ENCODE data around the gene PCBP3.
"Not testable (repeated sequence)": the region's sequence is repeated elsewhere in the genome, so short reads cannot be mapped to it uniquely, and the experiment has no call there.

The PCBP3 gene

DNA sequence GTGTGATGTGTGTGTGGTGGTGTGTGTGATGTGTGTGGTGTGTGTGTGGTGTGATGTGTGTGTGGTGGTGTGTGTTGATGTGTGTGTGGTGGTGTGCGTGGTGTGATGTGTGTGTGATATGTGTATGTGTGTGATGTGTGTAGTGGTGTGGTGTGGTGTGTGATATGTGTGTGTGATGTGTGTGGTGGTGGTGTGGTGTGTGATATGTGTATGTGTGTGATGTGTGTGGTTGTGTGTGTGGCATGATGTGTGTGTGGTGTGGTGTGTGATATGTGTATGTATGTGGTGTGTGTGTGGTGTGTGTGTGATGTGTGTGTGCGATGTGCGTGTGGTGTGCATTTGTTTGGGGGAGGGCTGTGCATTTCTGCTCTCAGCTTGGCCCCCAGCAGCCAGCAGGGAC is 7.1 kb upstream of the PCBP3 start:
- no peak for FAIRE-seq

DNA sequence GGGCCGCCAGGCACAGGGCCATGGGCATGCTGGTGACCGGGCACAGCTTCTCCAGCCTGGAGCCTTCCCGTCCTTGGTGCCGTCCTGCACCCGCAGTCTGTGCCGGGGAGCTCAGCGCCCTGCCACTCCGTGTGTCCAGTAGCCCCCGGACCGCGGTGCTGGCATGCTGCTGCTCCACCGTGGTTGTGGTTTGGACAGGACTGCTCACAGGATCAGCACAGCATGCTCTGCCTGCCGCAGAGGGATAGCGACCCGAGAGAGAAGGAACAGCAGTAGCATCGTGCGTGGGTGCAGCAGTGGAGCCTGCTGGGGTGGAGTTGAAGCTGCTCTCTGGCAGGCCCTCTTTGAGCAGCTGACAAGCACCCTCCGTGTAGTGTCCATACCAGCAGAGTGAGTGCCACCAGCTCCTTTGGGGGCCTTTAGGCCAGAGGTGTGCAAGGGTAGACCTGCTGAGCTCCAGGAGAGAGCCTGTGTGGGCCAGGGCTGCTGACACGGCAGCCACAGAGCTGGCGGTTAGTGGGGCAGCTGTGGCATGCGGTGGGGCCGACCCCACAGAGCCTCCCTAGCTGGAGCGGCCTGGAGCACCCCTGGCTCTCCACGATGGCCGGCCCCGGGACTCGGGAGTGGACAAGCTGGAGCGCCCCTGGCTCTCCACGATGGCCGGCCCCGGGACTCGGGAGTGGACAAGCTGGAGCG is 6.4 kb upstream of the PCBP3 start:
- no peak for FAIRE-seq

DNA sequence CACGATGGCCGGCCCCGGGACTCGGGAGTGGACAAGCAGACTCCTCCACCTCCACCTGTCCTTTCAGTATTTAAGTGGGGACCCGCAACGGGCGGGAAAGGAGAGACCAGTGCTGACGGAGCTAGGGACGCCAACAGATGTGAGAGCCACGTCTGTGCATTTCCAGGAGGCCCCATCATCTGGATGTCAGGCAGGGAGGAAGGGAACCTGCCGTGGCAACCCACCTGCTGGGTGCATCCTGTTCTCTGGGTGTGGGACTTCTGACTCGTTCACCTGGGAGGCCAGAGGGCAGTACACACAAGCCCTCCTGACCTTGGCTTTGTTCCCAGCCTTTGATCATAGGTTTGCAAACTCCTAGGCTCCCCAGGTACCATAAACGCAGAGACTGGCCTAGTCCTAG is 5.6 kb upstream of the PCBP3 start:
- no peak for FAIRE-seq

DNA sequence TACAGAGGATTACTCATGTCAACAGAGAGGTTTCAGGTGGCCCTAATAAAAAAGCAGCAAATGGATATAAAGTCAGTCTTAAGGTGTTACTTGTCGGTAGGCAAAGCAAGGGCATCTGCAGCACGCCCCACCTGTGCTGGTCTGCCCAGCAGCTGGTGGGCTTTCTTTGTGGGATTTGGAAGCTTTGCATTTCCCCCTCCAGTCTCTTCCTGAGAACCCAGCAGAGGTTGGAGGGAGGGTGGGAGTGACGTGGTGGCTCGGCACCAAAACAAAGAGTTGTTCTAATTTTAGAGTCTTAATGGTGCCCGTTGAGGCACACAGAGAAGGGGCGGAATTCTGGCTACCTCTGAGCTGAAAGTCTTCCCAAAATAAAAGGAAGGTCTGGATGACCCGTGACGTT is 4.8 kb upstream of the PCBP3 start:
- FAIRE-seq = no peak

DNA sequence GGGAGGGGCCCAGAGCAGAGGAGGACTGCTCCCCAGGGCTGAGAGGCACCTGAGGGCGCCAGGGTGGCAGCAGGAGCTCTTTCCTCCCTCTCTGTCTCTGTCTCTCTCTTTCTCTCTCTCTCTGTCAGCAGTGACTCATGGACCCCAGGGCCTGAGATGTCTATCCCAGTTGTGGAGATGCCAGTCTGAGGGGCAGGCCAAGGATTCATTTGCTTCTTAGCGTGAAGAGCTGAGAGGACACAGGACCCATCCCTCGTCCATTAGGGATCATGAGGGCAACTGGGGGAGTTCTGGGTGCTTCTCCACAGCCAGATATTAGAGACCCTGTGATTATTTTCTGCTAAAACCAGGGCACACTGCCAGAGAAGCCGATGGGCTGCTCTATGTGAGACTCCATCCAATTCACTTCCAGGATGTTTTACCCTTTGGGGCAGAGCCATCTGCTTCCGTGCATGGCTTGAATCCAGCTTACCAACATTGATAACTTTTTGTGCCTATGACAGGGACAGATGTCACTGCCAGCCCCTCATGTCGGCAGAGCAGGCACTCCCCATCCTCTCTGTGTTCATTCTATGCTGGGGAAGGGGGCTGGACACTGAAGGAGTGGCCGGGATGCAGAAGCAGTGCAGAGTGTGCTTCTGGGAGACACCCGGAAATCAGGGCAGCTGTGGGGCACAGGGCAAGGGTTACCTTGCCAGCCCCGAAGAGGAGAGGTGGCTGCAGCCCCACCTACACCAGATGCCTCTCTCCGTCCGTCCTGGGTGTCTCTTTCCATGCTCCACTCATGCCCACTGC is 4.1 kb upstream of the PCBP3 start:
- no peak for FAIRE-seq

DNA sequence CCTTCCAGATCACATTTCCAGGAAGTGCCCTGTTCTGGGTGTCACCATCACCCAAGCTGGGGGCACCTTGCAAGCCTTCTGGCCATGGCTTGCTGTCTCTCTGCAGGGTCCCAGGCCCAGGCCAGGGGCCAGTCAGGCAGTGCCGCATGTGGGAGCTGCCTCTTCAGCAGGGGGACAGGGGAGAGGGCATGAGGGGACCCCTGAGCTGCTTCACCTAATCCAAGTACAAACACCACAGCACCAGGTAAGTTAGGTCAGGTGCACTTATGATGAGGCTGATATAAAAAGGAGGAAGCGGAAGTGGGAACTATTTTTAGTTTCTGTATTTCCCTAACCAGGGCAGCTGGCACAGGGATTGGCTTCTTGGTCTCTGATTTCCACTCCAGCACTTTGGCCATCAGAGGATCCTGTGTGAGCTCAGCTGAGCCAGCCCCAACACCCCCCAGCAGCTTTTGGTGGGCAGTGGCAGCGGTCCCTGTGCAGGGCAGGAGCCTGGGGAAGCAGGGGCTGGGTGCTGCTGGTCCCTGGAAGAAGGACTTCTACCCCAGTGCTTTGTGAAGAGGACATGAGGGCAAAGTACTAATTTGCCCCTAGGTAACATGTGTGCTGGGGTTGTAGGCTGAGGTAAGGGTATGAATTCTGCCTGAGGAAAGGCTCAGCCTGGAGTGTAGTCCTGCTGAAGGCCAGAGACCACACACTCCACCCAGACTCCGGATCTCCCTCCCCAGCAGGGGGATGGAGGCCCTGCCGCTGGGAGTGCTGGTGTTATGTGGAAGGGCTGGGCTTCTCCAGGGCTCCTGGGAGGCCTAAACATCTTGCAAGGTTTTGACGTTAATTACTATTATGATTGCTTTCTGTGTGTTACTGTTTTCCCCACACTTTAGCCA is 3.3 kb upstream of the PCBP3 start:
- no peak for FAIRE-seq

DNA sequence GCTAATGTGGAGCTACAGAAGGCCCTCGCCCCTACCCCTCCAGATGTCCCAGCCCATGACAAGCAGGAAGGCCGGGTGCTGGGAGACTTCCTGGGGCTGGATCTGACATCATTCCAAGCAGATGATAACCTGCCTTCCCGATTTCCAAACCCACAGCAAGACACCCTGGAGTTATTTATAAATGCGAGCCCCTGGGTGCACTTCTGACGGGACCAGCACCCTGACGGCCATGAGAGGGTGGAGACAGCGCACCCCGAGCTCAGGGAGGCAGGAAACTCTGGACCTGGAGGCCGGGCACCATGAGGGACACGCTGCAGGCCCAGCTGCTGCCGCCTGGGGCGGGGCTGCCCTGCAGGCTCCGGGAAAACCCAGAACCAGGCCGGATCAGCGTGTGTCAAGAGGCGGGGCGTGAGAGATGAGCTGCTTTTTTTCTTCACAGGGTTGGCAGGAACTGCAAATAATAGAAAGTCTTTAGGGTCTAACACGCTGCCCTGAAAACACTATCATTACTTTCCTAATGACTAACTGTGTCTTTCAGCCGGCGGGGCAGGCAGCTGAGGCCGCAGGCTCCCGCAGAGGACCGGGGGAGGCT is 2.5 kb upstream of the PCBP3 start:
- FAIRE-seq = no peak

DNA sequence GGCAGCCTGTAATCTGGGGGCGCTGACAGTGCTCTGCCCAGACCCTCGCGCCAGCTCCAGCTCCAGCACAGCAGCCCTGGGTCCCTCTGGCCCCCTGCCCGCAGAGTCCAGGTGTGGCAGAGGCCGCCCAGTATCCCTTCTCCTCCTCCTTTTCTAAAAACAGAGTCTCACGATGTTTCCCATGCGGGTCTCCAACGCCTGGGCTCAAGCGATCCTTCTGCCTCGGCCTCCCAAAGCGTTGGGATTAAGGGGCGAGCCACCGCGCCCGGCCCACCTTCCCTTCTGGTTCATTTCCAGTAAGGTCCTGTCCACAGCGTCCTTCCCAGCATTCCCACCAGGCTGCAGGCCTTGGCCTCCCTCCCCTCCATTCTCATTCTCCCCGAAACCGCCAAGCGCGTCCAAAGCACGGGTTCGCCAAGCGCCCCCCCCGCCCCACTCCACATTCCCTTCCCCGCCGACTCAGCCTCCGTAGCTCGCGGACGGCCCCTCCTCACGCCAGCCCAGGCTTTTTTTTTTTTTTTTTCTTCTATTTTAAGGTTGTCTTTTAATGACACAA is 2.0 kb upstream of the PCBP3 start:
- no peak for FAIRE-seq

DNA sequence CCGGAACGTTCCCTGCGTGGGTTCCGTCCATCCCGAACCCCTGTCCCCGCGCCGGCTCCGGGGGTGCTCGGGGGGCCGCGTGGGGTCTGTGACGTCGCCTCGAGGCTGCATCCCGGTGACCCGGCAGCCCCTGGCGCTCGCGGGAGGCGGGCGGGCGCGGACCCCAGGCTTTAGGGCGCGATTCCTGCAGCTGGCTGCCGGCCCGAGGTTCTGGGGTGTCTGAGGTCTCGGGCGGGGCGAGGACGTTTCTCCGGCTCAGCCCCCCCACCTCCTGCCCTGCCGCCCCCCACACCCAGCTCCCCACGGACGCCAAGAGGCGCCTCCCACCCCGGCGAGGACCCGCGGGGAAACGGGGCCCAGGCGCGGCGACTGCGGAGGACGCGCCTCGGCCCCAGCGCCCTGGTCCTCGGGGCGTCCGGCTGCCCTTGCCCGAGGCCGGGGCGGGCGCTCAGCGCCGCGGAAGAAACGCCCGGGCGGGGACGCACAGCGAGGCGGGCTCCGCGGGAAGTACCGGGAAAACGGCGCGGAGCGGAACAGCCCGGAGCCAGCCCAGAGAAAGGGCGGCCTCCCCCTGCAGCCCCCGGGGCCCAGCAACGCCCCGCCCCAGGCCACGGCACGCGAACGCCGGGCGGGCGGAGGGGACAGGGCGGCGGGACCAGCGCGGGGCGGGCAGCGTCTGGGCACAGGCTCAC is 1.3 kb upstream of the PCBP3 start:
- FAIRE-seq = no peak

DNA sequence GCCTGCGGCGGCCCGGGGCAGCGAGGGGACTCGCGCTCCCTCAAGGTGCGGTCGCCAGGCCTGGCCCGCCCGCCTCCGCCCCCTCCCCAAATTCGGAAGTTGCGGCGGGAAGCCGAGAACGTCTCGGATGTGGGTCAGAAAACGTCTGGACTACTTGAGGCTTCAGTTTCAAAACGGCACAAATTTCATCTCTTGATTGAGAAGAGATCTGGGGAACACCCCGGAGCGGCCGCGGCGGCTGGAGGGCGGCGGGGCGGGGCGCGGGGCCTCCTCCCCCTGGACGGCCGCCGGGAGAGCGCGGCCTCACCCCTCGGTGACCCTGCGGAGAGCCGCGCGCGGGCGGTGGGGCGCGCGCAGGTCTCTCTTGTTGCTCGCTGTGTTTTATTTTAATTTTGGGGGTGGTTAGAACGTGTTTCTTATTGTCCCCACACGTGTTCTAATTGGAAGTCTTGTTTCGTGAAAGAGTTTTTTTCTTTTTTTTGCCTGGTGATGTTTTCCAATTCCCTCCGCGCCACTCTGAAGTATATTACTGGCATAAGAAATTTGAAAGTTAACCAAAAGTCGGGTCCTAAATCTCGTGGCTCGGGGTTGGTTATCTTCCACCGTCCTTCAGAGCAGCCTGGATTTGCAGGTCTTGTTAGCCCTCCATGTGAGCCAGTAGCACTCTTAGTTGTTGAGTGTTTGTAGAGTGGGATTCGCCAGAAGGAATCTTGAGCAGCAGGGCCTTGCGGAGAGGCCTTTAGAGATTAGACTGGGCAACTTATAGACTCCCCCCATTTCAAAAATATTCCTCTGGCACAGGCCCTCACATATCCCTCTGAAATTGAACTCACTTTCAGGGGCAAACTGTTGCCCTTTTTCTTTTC is 749 bp downstream of the PCBP3 start:
- no peak for FAIRE-seq

DNA sequence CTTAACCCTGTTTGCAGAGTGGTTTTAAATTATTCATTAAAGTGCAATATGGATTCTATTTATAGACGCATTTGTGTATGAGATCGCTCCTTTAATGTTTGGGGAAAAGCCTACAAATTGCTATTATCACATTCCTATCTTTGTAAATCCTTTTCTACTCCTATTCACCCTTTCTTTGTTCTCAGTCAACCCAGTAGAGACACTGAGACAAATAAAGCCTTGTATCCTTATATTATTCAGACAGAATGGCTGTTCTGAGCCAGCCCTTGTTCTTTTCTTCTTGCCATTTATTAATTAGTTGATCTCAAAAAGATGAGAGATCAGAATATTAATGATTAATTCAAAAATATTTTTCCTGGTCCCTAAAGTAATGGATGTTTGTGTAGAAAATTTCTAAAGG is 8.4 kb downstream of the PCBP3 start:
- FAIRE-seq = no peak

DNA sequence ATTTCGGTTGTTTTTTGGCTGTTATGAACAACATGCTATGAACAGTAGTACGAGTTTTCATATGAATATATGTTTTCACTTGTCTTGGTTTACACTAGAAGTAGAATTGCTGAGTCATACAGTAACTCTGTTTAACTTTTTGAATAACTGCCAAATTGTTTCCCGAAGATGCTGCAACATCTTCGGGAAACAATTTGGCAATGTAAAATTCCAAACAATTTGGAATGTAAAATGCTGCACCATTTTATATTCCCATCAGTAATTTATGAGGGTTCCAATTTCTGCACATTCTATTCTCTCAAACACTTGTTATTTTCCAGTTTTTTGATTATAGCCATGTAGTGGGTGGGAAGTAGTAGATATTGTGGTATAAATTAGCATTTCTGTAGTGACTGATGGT is 11.6 kb downstream of the PCBP3 start:
- FAIRE-seq = no peak

DNA sequence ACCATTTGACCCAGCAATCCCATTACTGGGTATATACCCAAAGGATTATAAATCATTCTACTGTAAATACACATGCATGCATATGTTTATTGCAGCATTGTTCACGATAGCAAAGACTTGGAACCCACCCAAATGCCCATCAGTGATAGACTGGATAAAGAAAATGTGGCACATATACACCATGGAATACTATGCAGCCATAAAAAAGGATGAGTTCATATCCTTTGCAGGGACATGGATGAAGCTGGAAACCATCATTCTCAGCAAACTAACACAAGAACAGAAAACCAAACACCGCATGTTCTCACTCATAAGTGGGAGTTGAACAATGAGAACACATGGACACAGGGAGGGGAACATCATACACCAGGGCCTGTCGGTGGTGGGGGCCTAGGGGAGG is 12.6 kb downstream of the PCBP3 start:
- FAIRE-seq = not testable (repeated sequence)

DNA sequence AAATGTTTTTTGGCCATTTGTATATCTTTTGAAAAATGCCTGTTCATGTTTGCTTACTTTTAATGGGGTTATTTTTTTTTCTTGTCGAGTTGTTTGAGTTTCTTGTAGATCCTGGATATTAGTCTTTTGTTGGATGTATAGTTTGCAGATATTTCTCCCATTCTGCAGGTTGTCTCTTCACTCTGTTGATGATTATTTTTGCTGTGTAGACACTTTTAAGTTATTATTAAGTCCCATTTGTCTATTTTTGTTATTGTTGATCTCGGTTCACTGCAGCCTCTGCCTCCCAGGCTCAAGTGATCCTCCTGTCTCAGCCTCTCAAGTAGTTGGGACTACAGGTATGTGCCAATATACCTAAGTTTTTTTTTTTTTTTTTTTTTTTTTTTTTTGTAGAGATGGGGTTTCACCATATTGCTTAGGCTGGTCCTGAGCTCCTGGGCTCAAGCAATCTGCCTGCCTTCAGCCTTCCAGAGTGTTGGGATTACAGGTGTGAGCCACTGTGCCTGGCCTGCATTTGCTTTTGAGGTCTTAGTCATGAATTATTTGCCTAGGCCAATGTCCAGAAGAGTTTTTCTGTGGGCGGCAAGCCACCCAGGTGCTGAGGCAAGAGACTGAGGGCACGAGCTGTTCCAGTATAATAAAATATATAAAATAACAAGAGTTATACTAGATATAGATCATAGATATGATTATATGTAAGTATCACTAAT is 18.5 kb downstream of the PCBP3 start:
- FAIRE-seq = not testable (repeated sequence)

DNA sequence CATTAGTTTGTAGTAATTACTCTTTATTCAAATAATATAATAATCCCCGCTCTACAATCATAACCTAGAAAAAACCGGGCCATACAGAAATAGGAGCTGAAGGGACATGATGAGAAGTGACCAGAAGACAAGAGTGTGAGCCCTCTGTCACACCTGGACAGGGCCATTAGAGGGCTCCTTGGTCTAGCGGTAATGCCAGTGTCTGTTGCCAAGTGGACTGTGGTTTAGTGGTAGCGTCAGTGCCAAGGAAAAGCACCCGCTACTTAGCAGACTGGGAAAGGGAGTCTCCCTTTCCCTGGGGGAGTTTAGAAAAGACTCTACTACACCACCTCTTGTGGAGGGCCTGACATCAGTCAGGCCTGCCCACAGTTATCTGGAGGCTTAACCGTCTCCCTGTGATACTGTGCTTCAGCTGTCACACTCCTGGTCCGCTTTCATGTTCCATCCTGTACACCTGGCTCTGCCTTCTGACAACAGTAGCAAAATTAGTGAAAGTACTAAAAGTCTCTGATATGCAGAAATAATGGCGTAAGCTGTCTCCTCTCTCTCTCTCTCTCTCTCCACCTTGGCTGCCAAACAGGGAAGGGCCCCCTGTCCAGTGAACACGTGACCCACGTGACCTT is 19.2 kb downstream of the PCBP3 start:
- FAIRE-seq = not testable (repeated sequence)

DNA sequence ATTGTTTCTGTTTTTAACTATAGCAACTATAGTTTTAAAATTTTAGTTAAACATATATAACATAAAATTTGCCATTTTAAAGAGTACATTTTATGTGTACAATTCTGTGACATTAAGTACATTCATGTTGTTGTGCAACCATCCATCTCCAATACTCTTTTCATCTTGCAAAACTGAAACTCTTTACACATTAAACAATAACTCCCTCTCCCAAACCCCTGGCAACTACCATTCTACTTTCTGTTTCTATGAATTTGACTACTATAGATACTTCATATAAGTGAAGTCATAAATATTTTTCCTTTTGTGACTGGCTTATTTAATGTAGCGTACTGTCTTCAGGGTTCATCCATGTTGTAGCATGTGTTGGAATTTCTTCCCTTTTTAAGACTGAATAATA is 25.9 kb downstream of the PCBP3 start:
- FAIRE-seq = no peak

DNA sequence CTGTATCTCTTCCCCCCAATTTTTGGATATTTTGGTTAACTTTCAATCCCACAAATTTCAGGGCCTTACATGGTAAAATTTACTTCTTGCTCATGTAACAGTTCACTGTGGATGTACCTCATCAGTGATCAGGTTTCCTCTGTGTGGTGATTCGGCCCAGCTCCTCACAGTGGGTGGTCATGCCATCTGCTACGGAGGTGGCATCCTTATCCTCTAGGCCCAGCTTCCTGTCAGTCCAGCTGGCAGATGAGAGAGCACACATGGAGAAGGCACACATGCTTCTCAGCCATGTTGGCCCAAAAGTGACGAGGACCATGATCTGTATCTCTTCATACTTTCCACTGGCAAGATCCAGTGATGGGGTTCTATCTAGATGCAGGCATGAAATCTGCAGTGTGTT is 27.2 kb downstream of the PCBP3 start:
- FAIRE-seq = no peak

DNA sequence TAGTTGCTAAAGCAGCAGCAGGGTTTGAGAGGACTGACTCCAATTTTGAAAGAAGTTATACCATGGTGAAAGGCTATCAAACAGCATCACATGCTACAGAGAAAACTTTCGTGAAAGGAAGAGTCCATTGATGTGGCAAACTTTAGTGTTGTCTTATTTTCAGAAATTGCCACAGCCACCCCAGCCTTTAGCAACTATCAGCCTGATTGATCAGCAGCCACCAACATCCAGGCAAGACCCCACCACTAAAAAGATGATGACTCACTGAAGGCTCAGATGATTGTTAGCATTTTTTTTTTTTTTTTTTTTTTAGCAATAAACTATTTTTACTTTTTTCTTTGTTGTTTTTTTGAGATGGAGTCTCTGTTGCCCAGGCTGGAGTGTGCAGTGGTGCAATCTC is 35.3 kb downstream of the PCBP3 start:
- FAIRE-seq = not testable (repeated sequence)

DNA sequence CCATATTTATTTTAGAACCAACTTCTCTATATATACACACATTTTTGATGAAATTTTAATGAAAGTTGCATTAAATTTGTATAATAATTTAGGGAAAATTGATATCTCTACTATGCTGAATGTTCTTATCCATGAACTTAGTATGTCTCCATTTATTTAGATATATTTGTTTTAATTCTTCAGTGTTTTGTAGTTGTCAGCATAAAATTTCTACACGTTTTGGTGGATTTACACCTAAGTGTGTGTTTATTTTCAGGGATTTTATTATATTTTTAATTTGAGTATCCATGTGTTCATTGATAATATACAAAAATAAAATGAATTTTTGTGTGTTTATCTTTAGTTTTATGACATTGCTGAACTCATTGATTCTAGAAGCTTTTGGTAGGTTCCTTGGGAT is 36.7 kb downstream of the PCBP3 start:
- no peak for FAIRE-seq

DNA sequence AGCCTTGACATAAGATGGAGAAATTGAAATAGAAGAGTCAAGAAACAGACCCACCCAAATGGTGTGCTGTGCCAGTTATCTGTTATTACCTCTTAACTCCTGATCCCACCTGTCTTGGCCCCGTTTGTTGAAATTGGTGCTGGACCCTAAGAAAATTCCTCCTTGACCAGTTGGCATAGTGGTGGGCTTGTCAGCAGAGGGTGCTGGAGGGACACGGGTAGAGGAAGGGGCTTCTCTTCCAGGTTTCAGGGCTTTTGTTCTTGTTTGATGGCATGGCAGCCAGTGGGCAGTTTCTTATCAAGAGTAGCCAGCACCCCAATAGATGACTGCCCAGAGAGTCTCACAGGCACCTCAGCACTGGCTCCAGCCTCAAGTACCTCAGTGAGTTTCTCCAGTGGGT is 51.6 kb downstream of the PCBP3 start:
- no peak for FAIRE-seq

Measured in islet of Langerhans (tissue), 1 donor.